K562 (cell line): ENCODE results near the gene HECW1. TPM values are rescaled to one million over a fixed set of nuclear protein-coding genes. Genes with fewer than 3 reads are reported as not detected.
A peak's percentile ranks its signal among the peaks of the same experiment; 100 is the strongest.

ENCODE experiments used
- ATAC-seq: fragments of 200-7000 bp; cut with Tn5 transposase; 3 replicates; pipeline ENCODE4 v1.9.1; 2020; ENCODE audit warnings: moderate library complexity
- BruUV-seq: library from RNA; stranded (reverse); fragments of 400-500 nt; replicated peaks from 2 replicates; lab custom pipeline; 2021; lab: Mats Ljungman, UMichigan
- CTCF ChIA-PET: fragments of 300-600 bp; formaldehyde crosslinking; extraction: SDS; loops from one replicate; lab custom pipeline; 2021; ENCODE audit warnings: low intra/inter-chr PET ratio; lab: Yijun Ruan, JAX
- POLR2A ChIA-PET: fragments of 300-600, 350-650 bp; sonication (Branson Sonifier 250); formaldehyde crosslinking; extraction: SDS; loops from one replicate; lab custom pipeline; 2021; ENCODE audit warnings: antibody characterized with exemption, inconsistent platforms; lab: Yijun Ruan, JAX
- DNase-seq, 4 experiments: peaks; one replicate each; pipeline versions ENCODE4 v3.0.0 to v3.0.0-alpha.2; 2011 to 2018; ENCODE audit warnings: low spot score in 3 of 4, mixed read lengths in 3 of 4; ENCODE audit errors: extremely low read depth in 1 of 4
- FAIRE-seq: peaks from 2 replicates; lab custom pipeline; 2011; peaks lifted over from hg19 to GRCh38; lab: Jason Lieb, UNC
- H2AFZ ChIP-seq: 2 replicates; pipeline ENCODE4 v1.6.0; 2011; ENCODE audit warnings: low read depth, low read length, control low read depth, inconsistent platforms
- H3K27ac ChIP-seq: fragments of 200-600 bp; 3 replicates; pipeline ENCODE4 v1.8.0; 2011; ENCODE audit warnings: low read depth, mild to moderate bottlenecking, control low read depth, inconsistent platforms, low read length, moderate library complexity, mixed read lengths; ENCODE audit errors: extremely low read depth
- H3K27me3 ChIP-seq, 2 experiments: fragments of 300-600 bp in 1 of 2; 2 replicates in 1 of 2; 3 replicates in 1 of 2; pipeline versions ENCODE4 v1.6.0 to v1.8.0; 2011; ENCODE audit warnings: inconsistent platforms in 2 of 2, low read length in 2 of 2, mild to moderate bottlenecking in 1 of 2, mixed read lengths in 1 of 2, moderate library complexity in 1 of 2; ENCODE audit not compliant: control insufficient read depth in 2 of 2, insufficient read depth in 2 of 2
- H3K36me3 ChIP-seq: fragments of 300-600 bp; 3 replicates; pipeline ENCODE4 v1.8.0; 2011; ENCODE audit warnings: mild to moderate bottlenecking, low read length, inconsistent platforms; ENCODE audit not compliant: control insufficient read depth, insufficient read depth
- H3K4me1 ChIP-seq, 2 experiments: fragments of 200-600 bp in 1 of 2; replicated peaks in 1 of 2; 2 replicates in 1 of 2; 3 replicates in 1 of 2; pipeline versions ENCODE4 v1.5.1 to v1.8.0; 2011; ENCODE audit warnings: inconsistent platforms in 2 of 2, low read length in 2 of 2, mild to moderate bottlenecking in 1 of 2, mixed read lengths in 1 of 2, moderate library complexity in 1 of 2; ENCODE audit not compliant: control insufficient read depth in 2 of 2, insufficient read depth in 2 of 2
- H3K4me2 ChIP-seq: 2 replicates; pipeline ENCODE4 v1.6.1; 2011; ENCODE audit warnings: low read length, control low read depth, inconsistent platforms, mixed read lengths; ENCODE audit not compliant: insufficient read depth
- H3K4me3 ChIP-seq: fragments of 200-600 bp; sonication (generic), shearing (Covaris generic); 2 replicates; pipeline ENCODE4 v1.5.1; 2016; ENCODE audit warnings: control low read depth, inconsistent platforms
- H3K79me2 ChIP-seq: fragments of 200-600 bp; 3 replicates; pipeline ENCODE4 v1.8.0; 2011; ENCODE audit warnings: low read length, inconsistent platforms; ENCODE audit not compliant: control insufficient read depth, insufficient read depth
- H3K9ac ChIP-seq, 2 experiments: 2 replicates each; pipeline versions ENCODE4 v1.6.0 to v1.6.1; 2011; ENCODE audit warnings: low read depth in 2 of 2, low read length in 2 of 2, control low read depth in 1 of 2, inconsistent platforms in 1 of 2, mild to moderate bottlenecking in 1 of 2, mixed read lengths in 1 of 2; ENCODE audit not compliant: insufficient read depth in 1 of 2
- H3K9me1 ChIP-seq: one replicate; pipeline ENCODE4 v1.6.0; 2011; ENCODE audit warnings: inconsistent platforms, mild to moderate bottlenecking, low read length, moderate library complexity; ENCODE audit not compliant: control insufficient read depth, insufficient read depth
- H3K9me3 ChIP-seq: replicated peaks from 2 replicates; pipeline ENCODE4 v1.5.1; 2011; ENCODE audit warnings: low read depth, low read length, inconsistent platforms; ENCODE audit not compliant: control insufficient read depth, insufficient read depth
- H4K20me1 ChIP-seq: replicated peaks from 2 replicates; pipeline ENCODE4 v1.6.1; 2011; ENCODE audit warnings: low read length, inconsistent platforms, mixed read lengths; ENCODE audit not compliant: control insufficient read depth, insufficient read depth
- CAMTA2 ChIP-seq: fragments of 250-450 bp; sonication (Bioruptor Pico); conservative IDR thresholded peaks from 2 replicates; pipeline ENCODE4 v1.5.1; 2022
- EHMT2 ChIP-seq: fragments of 450-650 bp; IDR thresholded peaks from 2 replicates; pipeline ENCODE4 v1.6.1; 2018; ENCODE audit warnings: antibody characterized with exemption
- ESRRA ChIP-seq: fragments of 450-650 bp; IDR thresholded peaks from 2 replicates; pipeline ENCODE4 v1.6.1; 2014; ENCODE audit warnings: low read depth, mild to moderate bottlenecking, moderate library complexity, borderline replicate concordance
- MYBL2 ChIP-seq, 2 experiments: fragments of 450-650 bp in 1 of 2; sonication (generic) in 1 of 2; formaldehyde crosslinking in 1 of 2; IDR thresholded peaks; 2 replicates each; pipeline versions ENCODE4 v1.6.1 to v1.8.1; 2017 to 2022; ENCODE audit warnings: borderline replicate concordance in 1 of 2, inconsistent platforms in 1 of 2, low read depth in 1 of 2, mild to moderate bottlenecking in 1 of 2, missing genetic modification reagents in 1 of 2, moderate library complexity in 1 of 2
- NR2C1 ChIP-seq, 2 experiments: fragments of 450-650 bp; IDR thresholded peaks; 2 replicates each; pipeline ENCODE4 v1.6.1; 2017; ENCODE audit warnings: mild to moderate bottlenecking in 2 of 2, antibody characterized with exemption in 1 of 2, inconsistent platforms in 1 of 2, missing compliant biosample characterization in 1 of 2, missing genetic modification characterization in 1 of 2
- POLR2AphosphoS2 ChIP-seq: IDR thresholded peaks from 2 replicates; pipeline ENCODE4 v1.6.1; 2012; ENCODE audit warnings: low read length, improper control_type of control experiment
- SMAD2 ChIP-seq: fragments of 150-350 bp; IDR thresholded peaks from 2 replicates; pipeline ENCODE4 v1.6.1; 2014; ENCODE audit warnings: low read depth, mild to moderate bottlenecking, low read length
- SMC3 ChIP-seq: conservative IDR thresholded peaks from 2 replicates; pipeline ENCODE4 v1.6.1; 2011; ENCODE audit warnings: low read depth, low read length, improper control_type of control experiment; ENCODE audit not compliant: insufficient read depth
- SRSF7 ChIP-seq: fragments of 200-400 bp; formaldehyde crosslinking; optimal IDR thresholded peaks from 2 replicates; pipeline ENCODE3; 2017; ENCODE audit warnings: mild to moderate bottlenecking, low read depth, low read length
- WGBS: fragments of 100-300 bp; shearing (Covaris generic); methylation state at CpG from one replicate; pipeline ENCODE4 v1.1.6; 2016; ENCODE audit warnings: low coverage, mixed read lengths; ENCODE audit not compliant: insufficient coverage; ENCODE audit errors: missing lambda C conversion rate; 5-methylcytosine and 5-hydroxymethylcytosine counted together
- in situ Hi-C: fragments of 300-500 bp; cut with MboI; formaldehyde crosslinking; loops from 4 replicates; pipeline ENCODE4 v1.15.0; 2018; ENCODE audit warnings: inconsistent platforms, mixed read lengths
- intact Hi-C: fragments of 100-400 bp; cut with micrococcal nuclease; formaldehyde crosslinking; loops from 2 replicates; pipeline ENCODE4 v1.14.2; 2022
- polyA plus RNA-seq, 8 experiments: library from polyadenylated mRNA; depleted of rRNA in 4 of 8; stranded (reverse) in 5 of 8; unstranded in 3 of 8; fragments of >200 nt; fragmentation: Nextera tagmentation in 2 of 8; fragmentation: Illumina TruSeq in 1 of 8; extraction: Ambion mirVana in 2 of 8; extraction: Trizol in 1 of 8; gene quantifications; 2 replicates each; pipeline versions ENCODE4 v1.2.1 to v1.2.3, GENCODE V29; 2011 to 2014; ENCODE audit warnings: inconsistent platforms in 1 of 8, missing spikeins in 1 of 8
- total RNA-seq, 7 experiments: library from RNA; depleted of rRNA in 6 of 7; stranded (reverse); fragments of >200 nt in 6 of 7; fragmentation: Illumina TruSeq in 2 of 7; extraction: Trizol in 2 of 7; gene quantifications; 2 replicates each; pipeline versions ENCODE4 v1.2.1 to v1.2.3, GENCODE V29; 2011 to 2021; ENCODE audit warnings: low replicate concordance in 1 of 7
- TF ChIP-seq, protein P1 (sequence below): fragments of 250-450 bp; sonication (Bioruptor Pico); IDR thresholded peaks from 2 replicates; pipeline ENCODE4 v1.5.0; 2021
- TF ChIP-seq, protein P2 (sequence below), 3 experiments: IDR thresholded peaks in 2 of 3; conservative IDR thresholded peaks in 1 of 3; 2 replicates each; pipeline ENCODE4 v1.5.1; 2011 to 2012; ENCODE audit warnings: low read length in 3 of 3, mild to moderate bottlenecking in 3 of 3, control low read depth in 2 of 3, improper control_type of control experiment in 1 of 3, inconsistent platforms in 1 of 3, low read depth in 1 of 3, mixed read lengths in 1 of 3, moderate library complexity in 1 of 3; ENCODE audit not compliant: insufficient read depth in 2 of 3
- TF ChIP-seq, protein P3 (sequence below): fragments of 250-450 bp; sonication (Bioruptor Pico); IDR thresholded peaks from 2 replicates; pipeline ENCODE4 v1.8.0; 2021; ENCODE audit warnings: borderline replicate concordance, mild to moderate bottlenecking, moderate library complexity; ENCODE audit not compliant: poor library complexity, severe bottlenecking
- TF ChIP-seq, protein P4 (sequence below): fragments of 250-450 bp; sonication (Bioruptor Pico); IDR thresholded peaks from 2 replicates; pipeline ENCODE4 v1.8.0; 2021; ENCODE audit warnings: mild to moderate bottlenecking, moderate library complexity
- TF ChIP-seq, protein P5 (sequence below), 2 experiments: IDR thresholded peaks; 2 replicates each; pipeline ENCODE4 v1.6.1; 2011; ENCODE audit warnings: borderline replicate concordance in 1 of 2, control low read depth in 1 of 2, low read depth in 1 of 2, low read length in 1 of 2, mild to moderate bottlenecking in 1 of 2, mixed read lengths in 1 of 2, moderate library complexity in 1 of 2; ENCODE audit not compliant: insufficient read depth in 1 of 2, insufficient read length in 1 of 2, poor library complexity in 1 of 2, severe bottlenecking in 1 of 2; ENCODE audit errors: extremely low read depth in 1 of 2

Gene HECW1
- total and polyA plus RNA-seq, 9 of the 15 experiments (the other 6 are each of a cell fraction or from before 2014, with no cell fraction given) = 0.07 to 0.31 (median 0.13) TPM; not detected in 4

DNA sequence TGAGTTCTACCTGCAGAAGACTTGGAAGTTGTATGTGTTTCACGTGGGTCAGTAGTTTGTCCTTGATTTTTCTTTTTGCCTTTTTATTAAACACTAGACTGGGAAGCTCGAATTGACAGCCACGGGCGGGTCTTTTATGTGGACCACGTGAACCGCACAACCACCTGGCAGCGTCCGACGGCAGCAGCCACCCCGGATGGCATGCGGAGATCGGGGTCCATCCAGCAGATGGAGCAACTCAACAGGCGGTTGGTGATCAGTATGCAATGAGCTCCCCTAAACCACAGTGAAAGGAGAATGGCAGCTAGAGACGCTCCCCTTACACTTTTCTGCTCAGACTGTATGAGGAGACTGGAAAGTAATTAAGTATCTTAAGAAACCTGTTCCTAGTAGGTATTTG, 343.8 kb downstream of the HECW1 start:
- Histone ChIP-seq H3K27ac (no peak overlapping the region), H3K4me1 (no peaks in the 10 kb centered on the region; a peak in 1 of 5 replicates), H2AFZ (peak overlapping the region; percentile 9; the same call in 1 of the 2 replicates), H3K9ac (no peak overlapping the region), H4K20me1 (no peaks in the 10 kb centered on the region; the same call in 1 of the 2 replicates), H3K36me3 (no peaks in the 10 kb centered on the region), H3K4me2 (no peak overlapping the region), H3K79me2 (no peaks in the 10 kb centered on the region), H3K9me3 (no peaks in the 10 kb centered on the region), H3K4me3 (no peak overlapping the region), H3K27me3 (peaks cover 26 to 28% of the 10 kb centered on the region in 2 experiments; a peak in 4 of 5 replicates), H3K9me1 (no peaks in the 10 kb centered on the region)
- in situ Hi-C loops (no loop called here), intact Hi-C loops (loop anchor here (1.0 to 5.0 kb wide), 3 partner anchors 121 to 383 kb away; no protein-coding TSS in a partner anchor)
- ATAC-seq (peak; percentile 81), DNase-seq (peak in 2 of 4 experiments; percentile 22 to 38), FAIRE-seq (peak; percentile 37)
- 5% methylated on average over 14 of the region's 14 CpGs for WGBS
- ChIA-PET POLR2A (interaction anchor here (0.7 kb wide), 1 partner anchor 270 kb away, joined by 4 read pairs; no protein-coding TSS in a partner anchor), CTCF (interaction anchor here (1.2 to 3.4 kb wide), 2 partner anchors 244 to 383 kb away, joined by 3 to 25 read pairs; no protein-coding TSS in a partner anchor)
- BruUV-seq = no TSS peak
- TF ChIP-seq SRSF7 (no peak), SMC3 (peak; percentile 30; the same call in 1 of the 2 replicates), POLR2AphosphoS2 (no peak), CAMTA2 (CRISPR knock-in tag) (no peak), SMAD2 (no peak), EHMT2 (no peak), NR2C1 (IDR thresholded peaks at IDR 0.05) (no peak), NR2C1 (tag; IDR thresholded peaks at IDR 0.05) (no peak), ESRRA (no peak), MYBL2 (IDR thresholded peaks at IDR 0.05; ENCODE audit: low read depth) (no peak), MYBL2 (CRISPR knock-in tag; IDR thresholded peaks at IDR 0.05; ENCODE audit: borderline replicate concordance) (no peak)
- TF ChIP-seq, protein P1, sequence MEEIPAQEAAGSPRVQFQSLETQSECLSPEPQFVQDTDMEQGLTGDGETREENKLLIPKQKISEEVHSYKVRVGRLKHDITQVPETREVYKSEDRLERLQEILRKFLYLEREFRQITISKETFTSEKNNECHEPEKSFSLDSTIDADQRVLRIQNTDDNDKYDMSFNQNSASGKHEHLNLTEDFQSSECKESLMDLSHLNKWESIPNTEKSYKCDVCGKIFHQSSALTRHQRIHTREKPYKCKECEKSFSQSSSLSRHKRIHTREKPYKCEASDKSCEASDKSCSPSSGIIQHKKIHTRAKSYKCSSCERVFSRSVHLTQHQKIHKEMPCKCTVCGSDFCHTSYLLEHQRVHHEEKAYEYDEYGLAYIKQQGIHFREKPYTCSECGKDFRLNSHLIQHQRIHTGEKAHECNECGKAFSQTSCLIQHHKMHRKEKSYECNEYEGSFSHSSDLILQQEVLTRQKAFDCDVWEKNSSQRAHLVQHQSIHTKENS (CRISPR knock-in tag) = no peak
- TF ChIP-seq, protein P2, sequence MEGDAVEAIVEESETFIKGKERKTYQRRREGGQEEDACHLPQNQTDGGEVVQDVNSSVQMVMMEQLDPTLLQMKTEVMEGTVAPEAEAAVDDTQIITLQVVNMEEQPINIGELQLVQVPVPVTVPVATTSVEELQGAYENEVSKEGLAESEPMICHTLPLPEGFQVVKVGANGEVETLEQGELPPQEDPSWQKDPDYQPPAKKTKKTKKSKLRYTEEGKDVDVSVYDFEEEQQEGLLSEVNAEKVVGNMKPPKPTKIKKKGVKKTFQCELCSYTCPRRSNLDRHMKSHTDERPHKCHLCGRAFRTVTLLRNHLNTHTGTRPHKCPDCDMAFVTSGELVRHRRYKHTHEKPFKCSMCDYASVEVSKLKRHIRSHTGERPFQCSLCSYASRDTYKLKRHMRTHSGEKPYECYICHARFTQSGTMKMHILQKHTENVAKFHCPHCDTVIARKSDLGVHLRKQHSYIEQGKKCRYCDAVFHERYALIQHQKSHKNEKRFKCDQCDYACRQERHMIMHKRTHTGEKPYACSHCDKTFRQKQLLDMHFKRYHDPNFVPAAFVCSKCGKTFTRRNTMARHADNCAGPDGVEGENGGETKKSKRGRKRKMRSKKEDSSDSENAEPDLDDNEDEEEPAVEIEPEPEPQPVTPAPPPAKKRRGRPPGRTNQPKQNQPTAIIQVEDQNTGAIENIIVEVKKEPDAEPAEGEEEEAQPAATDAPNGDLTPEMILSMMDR (IDR thresholded peaks at IDR 0.05 in 2 of 3, conservative IDR thresholded peaks at IDR 0.05 in 1 of 3; ENCODE audit: insufficient read depth in 2 of 3, low read depth in 1 of 3, low read length in 3 of 3) = peak; percentile 44 to 62 (median 62); a peak in 5 of 6 replicates
- TF ChIP-seq, protein P3, sequence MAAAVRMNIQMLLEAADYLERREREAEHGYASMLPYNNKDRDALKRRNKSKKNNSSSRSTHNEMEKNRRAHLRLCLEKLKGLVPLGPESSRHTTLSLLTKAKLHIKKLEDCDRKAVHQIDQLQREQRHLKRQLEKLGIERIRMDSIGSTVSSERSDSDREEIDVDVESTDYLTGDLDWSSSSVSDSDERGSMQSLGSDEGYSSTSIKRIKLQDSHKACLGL = no peak
- TF ChIP-seq, protein P4, sequence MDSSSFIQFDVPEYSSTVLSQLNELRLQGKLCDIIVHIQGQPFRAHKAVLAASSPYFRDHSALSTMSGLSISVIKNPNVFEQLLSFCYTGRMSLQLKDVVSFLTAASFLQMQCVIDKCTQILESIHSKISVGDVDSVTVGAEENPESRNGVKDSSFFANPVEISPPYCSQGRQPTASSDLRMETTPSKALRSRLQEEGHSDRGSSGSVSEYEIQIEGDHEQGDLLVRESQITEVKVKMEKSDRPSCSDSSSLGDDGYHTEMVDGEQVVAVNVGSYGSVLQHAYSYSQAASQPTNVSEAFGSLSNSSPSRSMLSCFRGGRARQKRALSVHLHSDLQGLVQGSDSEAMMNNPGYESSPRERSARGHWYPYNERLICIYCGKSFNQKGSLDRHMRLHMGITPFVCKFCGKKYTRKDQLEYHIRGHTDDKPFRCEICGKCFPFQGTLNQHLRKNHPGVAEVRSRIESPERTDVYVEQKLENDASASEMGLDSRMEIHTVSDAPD = no peak
- TF ChIP-seq, protein P5, sequence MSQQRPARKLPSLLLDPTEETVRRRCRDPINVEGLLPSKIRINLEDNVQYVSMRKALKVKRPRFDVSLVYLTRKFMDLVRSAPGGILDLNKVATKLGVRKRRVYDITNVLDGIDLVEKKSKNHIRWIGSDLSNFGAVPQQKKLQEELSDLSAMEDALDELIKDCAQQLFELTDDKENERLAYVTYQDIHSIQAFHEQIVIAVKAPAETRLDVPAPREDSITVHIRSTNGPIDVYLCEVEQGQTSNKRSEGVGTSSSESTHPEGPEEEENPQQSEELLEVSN (IDR thresholded peaks at IDR 0.05; ENCODE audit: borderline replicate concordance in 1 of 2, extremely low read depth in 1 of 2, insufficient read depth in 1 of 2, insufficient read length in 1 of 2, low read depth in 1 of 2, low read length in 1 of 2, poor library complexity in 1 of 2, severe bottlenecking in 1 of 2) = peak in 1 of 2 experiments; percentile 29
